Measurements from ENCODE around the gene MRGPRD.

The MRGPRD gene

GRCh38 chr11:68932358-68932757, 48.4 kb downstream of the MRGPRD start:
- TF ChIP-seq CTCF (IDR thresholded peaks at IDR 0.05; ENCODE audit: low read depth, low read length, missing control alignments): no peak
- DNase-seq (ENCODE audit: extremely low read depth, low read depth): no peak
- no peak overlapping the region for H3K4me3 ChIP-seq (replicated peaks; ENCODE audit: low read depth, low read length)

- TF ChIP-seq CTCF (IDR thresholded peaks at IDR 0.05; ENCODE audit: low read depth, low read length, missing control alignments): no peak
Measured at GRCh38 chr11:68931911-68932310, 48.9 kb downstream of the MRGPRD start.

DNA sequence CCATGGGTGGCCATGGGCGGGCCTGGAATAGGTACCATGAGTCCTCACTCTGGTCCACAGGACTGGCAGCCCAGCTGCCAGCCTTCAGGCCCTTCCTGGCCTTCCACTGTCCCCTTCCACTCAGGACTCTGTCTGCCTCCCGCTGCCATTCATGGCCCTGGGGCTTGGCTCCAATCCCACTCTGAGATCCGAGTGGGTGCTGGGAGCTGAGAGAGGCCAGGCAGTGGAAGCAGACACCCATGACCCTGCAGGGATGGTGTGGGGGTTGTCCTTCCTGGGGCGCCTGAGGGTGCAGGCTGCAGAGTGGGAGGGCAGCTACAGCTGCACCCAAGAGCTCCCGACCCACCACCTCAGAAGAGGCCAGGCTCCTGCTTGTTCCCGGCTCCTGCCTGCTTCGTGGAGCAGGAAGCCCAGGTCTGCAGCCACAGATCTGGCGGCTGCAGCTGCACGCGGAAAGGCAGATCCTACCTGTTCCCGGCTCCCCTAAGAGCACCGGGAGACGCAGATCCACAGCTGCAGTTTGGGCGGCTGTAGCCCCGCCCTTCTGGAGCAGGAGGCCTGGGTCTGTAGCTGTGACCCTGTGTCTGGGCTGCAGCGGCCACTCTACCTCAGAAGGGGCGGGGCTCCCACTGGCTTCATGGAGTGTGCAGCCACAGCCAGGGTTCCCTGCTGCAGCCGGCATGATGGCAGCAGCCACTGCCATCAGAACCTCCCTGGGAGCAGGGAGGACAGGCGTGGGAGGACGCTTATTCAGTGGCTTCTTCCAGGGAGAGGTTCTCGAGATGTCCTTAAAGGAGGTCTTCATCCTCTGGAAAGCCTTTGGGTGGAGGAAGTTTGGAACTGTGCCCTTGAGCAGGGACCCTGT, 49.6 kb downstream of the MRGPRD start:
- no peak overlapping the region for H3K4me3 ChIP-seq (replicated peaks; ENCODE audit: low read depth, low read length)
- DNase-seq (ENCODE audit: extremely low read depth, low read depth): no peak
- no peak for TF ChIP-seq CTCF (IDR thresholded peaks at IDR 0.05; ENCODE audit: low read depth, low read length, missing control alignments)

More at GRCh38 chr11:68931911-68932310, 48.9 kb downstream of the MRGPRD start:
- no peak overlapping the region for H3K4me3 ChIP-seq (replicated peaks; ENCODE audit: low read depth, low read length)
- no peak for DNase-seq (ENCODE audit: extremely low read depth, low read depth)
